ENCODE measurements around the gene HUS1. TPM values are rescaled to one million over a fixed set of nuclear protein-coding genes. Genes with fewer than 3 reads are reported as not detected.
"Not testable (repeated sequence)": the region's sequence is repeated elsewhere in the genome, so short reads cannot be mapped to it uniquely, and the experiment has no call there.

The HUS1 gene
- total RNA-seq, 1 donor from 2014 or later = 40.6 TPM

- peaks cover 23% of the 10 kb centered on the region for H3K4me1 Mint-ChIP-seq (ENCODE audit: low read depth, unreplicated experiment)
- DNase-seq = peak; percentile 92
- H3K9me3 Mint-ChIP-seq (ENCODE audit: unreplicated experiment) = peaks cover 3% of the 10 kb centered on the region
- H3K27me3 Mint-ChIP-seq (ENCODE audit: unreplicated experiment) = no peaks in the 10 kb centered on the region
- no peaks in the 10 kb centered on the region for H3K36me3 Mint-ChIP-seq (ENCODE audit: unreplicated experiment)
- no peak for TF ChIP-seq CTCF (IDR thresholded peaks at IDR 0.05; ENCODE audit: partially characterized antibody, unreplicated experiment)
- H3K4me3 Mint-ChIP-seq (ENCODE audit: unreplicated experiment) = peak overlapping the region; percentile 88
- H3K27ac Mint-ChIP-seq (ENCODE audit: unreplicated experiment) = peak overlapping the region; percentile 96
Measured at GRCh38 chr7:47991741-47992311, 12.4 kb upstream of the HUS1 start.

- Mint-ChIP-seq H3K4me1 (ENCODE audit: low read depth, unreplicated experiment) (peaks cover 23% of the 10 kb centered on the region), H3K36me3 (ENCODE audit: unreplicated experiment) (no peaks in the 10 kb centered on the region), H3K27ac (ENCODE audit: unreplicated experiment) (peak overlapping the region; percentile 96), H3K27me3 (ENCODE audit: unreplicated experiment) (no peaks in the 10 kb centered on the region), H3K4me3 (ENCODE audit: unreplicated experiment) (peak overlapping the region; percentile 88), H3K9me3 (ENCODE audit: unreplicated experiment) (peaks cover 3% of the 10 kb centered on the region)
- no peak for TF ChIP-seq CTCF (IDR thresholded peaks at IDR 0.05; ENCODE audit: partially characterized antibody, unreplicated experiment)
- DNase-seq = no peak
Measured at GRCh38 chr7:47991270-47991669, 11.9 kb upstream of the HUS1 start.

- Mint-ChIP-seq H3K27me3 (ENCODE audit: unreplicated experiment) (no peaks in the 10 kb centered on the region), H3K9me3 (ENCODE audit: unreplicated experiment) (peaks cover 3% of the 10 kb centered on the region), H3K27ac (ENCODE audit: unreplicated experiment) (peak overlapping the region; percentile 78), H3K4me1 (ENCODE audit: low read depth, unreplicated experiment) (peaks cover 23% of the 10 kb centered on the region), H3K36me3 (ENCODE audit: unreplicated experiment) (no peaks in the 10 kb centered on the region), H3K4me3 (ENCODE audit: unreplicated experiment) (no peak overlapping the region)
- no peak for DNase-seq
- no peak for TF ChIP-seq CTCF (IDR thresholded peaks at IDR 0.05; ENCODE audit: partially characterized antibody, unreplicated experiment)
Measured at GRCh38 chr7:47990592-47990991, 11.2 kb upstream of the HUS1 start.

GRCh38 chr7:47989607-47990400 lies 10.4 kb upstream of the HUS1 start:
- not testable (repeated sequence) for H3K9me3 Mint-ChIP-seq (ENCODE audit: unreplicated experiment); DNase-seq; H3K36me3 Mint-ChIP-seq (ENCODE audit: unreplicated experiment); H3K4me3 Mint-ChIP-seq (ENCODE audit: unreplicated experiment); H3K27me3 Mint-ChIP-seq (ENCODE audit: unreplicated experiment)
- Mint-ChIP-seq H3K27ac (ENCODE audit: unreplicated experiment) (peak overlapping the region; percentile 78), H3K4me1 (ENCODE audit: low read depth, unreplicated experiment) (peaks cover 23% of the 10 kb centered on the region)

- DNase-seq = peak; percentile 25
- Mint-ChIP-seq H3K27me3 (ENCODE audit: unreplicated experiment) (no peaks in the 10 kb centered on the region), H3K9me3 (ENCODE audit: unreplicated experiment) (peaks cover 2% of the 10 kb centered on the region), H3K27ac (ENCODE audit: unreplicated experiment) (no peak overlapping the region), H3K4me1 (ENCODE audit: low read depth, unreplicated experiment) (peaks cover 23% of the 10 kb centered on the region), H3K36me3 (ENCODE audit: unreplicated experiment) (no peaks in the 10 kb centered on the region), H3K4me3 (ENCODE audit: unreplicated experiment) (no peak overlapping the region)
- TF ChIP-seq CTCF (IDR thresholded peaks at IDR 0.05; ENCODE audit: partially characterized antibody, unreplicated experiment) = peak; percentile 59
Measured at GRCh38 chr7:47988496-47989386, 9.3 kb upstream of the HUS1 start.
